Heart left ventricle (tissue), 16 donors: ENCODE data around the gene RBM18. TPM values are rescaled to one million over a fixed set of nuclear protein-coding genes. Genes with fewer than 3 reads are reported as not detected.

Experiments used
- ATAC-seq, 4 donors: fragments of 200-7000 bp; cut with Tn5 transposase; one replicate each; pipeline ENCODE4 v1.9.1; 2020 to 2022; ENCODE audit warnings: moderate library complexity in 4 of 4, mild to moderate bottlenecking in 3 of 4, moderate number of reproducible peaks in 1 of 4
- DNase-seq, 5 donors: peaks; one replicate each; pipeline ENCODE4 v3.0.0-alpha.2; 2020
- H3K27ac ChIP-seq, 12 donors: fragments of 200-600 bp; sonication (generic) in 4 of 12; one replicate each; pipeline versions ENCODE4 v1.5.0 to v1.8.0; 2016 to 2022; ENCODE audit warnings: mild to moderate bottlenecking in 2 of 12
- H3K27me3 ChIP-seq, 9 donors: fragments of 200-600 bp; sonication (generic) in 2 of 9; one replicate each; pipeline versions ENCODE4 v1.5.1 to v1.8.0; 2016 to 2022; ENCODE audit warnings: mild to moderate bottlenecking in 3 of 9
- H3K36me3 ChIP-seq, 9 donors: fragments of 200-600 bp; sonication (generic) in 2 of 9; one replicate each; pipeline versions ENCODE4 v1.5.0 to v1.8.0; 2018 to 2022; ENCODE audit warnings: mild to moderate bottlenecking in 2 of 9
- H3K4me1 ChIP-seq, 12 donors: fragments of 200-600 bp; sonication (generic) in 4 of 12; one replicate each; pipeline versions ENCODE4 v1.5.0 to v1.8.0; 2016 to 2022; ENCODE audit warnings: mild to moderate bottlenecking in 3 of 12
- H3K4me3 ChIP-seq, 12 donors: fragments of 200-600 bp; sonication (generic) in 4 of 12; one replicate each; pipeline versions ENCODE4 v1.5.0 to v1.8.0; 2017 to 2022; ENCODE audit warnings: mild to moderate bottlenecking in 9 of 12, moderate library complexity in 4 of 12
- H3K9me3 ChIP-seq, 12 donors: fragments of 200-600 bp; sonication (generic) in 4 of 12; one replicate each; pipeline versions ENCODE4 v1.5.0 to v1.8.0; 2016 to 2022; ENCODE audit warnings: mild to moderate bottlenecking in 1 of 12
- POLR2A ChIP-seq, 2 donors: fragments of 450-650 bp; IDR thresholded peaks; one replicate each; pipeline ENCODE4 v1.6.1; 2017; ENCODE audit warnings: antibody characterized with exemption in 2 of 2, mild to moderate bottlenecking in 2 of 2, moderate library complexity in 2 of 2
- WGBS, 4 donors: extraction: QIAGEN DNeasy Blood & Tissue Kit in 2 of 4; methylation state at CpG; one replicate each; pipeline versions ENCODE4 v1.1.5 to v1.1.7; 2013 to 2018; 5-methylcytosine and 5-hydroxymethylcytosine counted together
- intact Hi-C, 10 donors: fragments of 100-400 bp; cut with DNase I; formaldehyde crosslinking; loops; one replicate each; pipeline versions ENCODE4 v1.11.1 to v1.14.2; 2022
- polyA plus RNA-seq, 2 donors: library from polyadenylated mRNA; stranded (reverse); fragments of 200-250 nt; gene quantifications; one replicate each; pipeline ENCODE4 v1.2.3, GENCODE V29; 2013
- total RNA-seq, 9 donors: library from RNA; depleted of rRNA in 2 of 9; stranded (reverse); fragments of >200 nt in 2 of 9; fragmentation: NEBNext Ultra II Directional in 3 of 9; extraction: Animal tissue kit (Norgen Biotek cat#: 25700) in 3 of 9; gene quantifications; one replicate each; pipeline versions ENCODE4 v1.1.0 to v1.2.4, GENCODE V29; 2016 to 2023
- TF ChIP-seq, protein P1 (sequence below), 12 donors: fragments of 200-600 bp; sonication (generic) in 4 of 12; IDR thresholded peaks; one replicate each; pipeline versions ENCODE4 v1.5.0 to v1.8.0; 2018 to 2022; ENCODE audit warnings: antibody characterized with exemption in 12 of 12, mild to moderate bottlenecking in 5 of 12
- donor health status: ischemic (EF 13 %, LVEDD 7.1; RV severe dilation, severe dysfunction).
- donor health status: healthy with polysubstance abuse.
- donor health status: DM: no; HTN: yes; CAD: no.
- donor health status: DM: no; HTN: no; CAD: no.
- donor health status: ischemic (EF 25% LVEDD 6.9; RV normal size, moderate dysfunction).
- donor health status: ischemic (EF 25% LVEDD 5.7; RV mildly dilated, moderate dysfunction).
- donor health status: healthy.
- donor health status: DM: yes; HTN: yes; CAD: no.
- donor health status: ischemic (EF 35%, LVEDD 5.7; RV mildly dilated, moderate dysfunction).
- donor health status: nonischemic (EF 11% LVEDD 7.7; RV severe dilation, severe dysfunction).
- donor health status: DM: yes; HTN: yes; CAD: no.
- donor health status: PGD.
- donor health status: ischemic (EF 29% LVEDD 5.4; RV normal size, mild dysfunction).
- donor health status: nonischemic (EF 23%, LVEDD 6.1; RV moderate dilation, normal function).

The RBM18 gene
- total and polyA plus RNA-seq, 11 donors, result 7.9 to 49.0 (median 36.1) TPM

DNA sequence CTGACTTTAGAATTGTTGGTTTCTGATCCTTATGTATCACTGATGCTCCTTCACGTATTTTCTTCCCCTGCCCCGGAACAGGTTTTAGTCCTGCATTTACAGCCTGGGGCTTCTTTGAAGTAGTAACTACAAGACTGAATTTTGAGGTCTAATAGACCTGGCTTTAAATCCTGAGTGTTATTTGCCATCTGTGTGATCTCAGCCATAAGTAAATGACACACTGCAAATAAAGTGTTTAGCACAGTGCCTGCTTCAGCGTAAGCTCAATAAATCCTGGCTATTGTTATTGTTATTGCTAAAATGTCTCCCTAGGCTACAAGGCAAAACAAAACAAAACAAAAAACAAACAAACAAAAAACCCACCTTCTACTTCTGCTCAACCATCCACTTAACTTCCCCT lies 20.3 kb downstream of the RBM18 start:
- 88 to 92% (median 91%) methylated on average over 3 of the region's 3 CpGs for WGBS, 4 donors
- intact Hi-C loops, result no loop called here

DNA sequence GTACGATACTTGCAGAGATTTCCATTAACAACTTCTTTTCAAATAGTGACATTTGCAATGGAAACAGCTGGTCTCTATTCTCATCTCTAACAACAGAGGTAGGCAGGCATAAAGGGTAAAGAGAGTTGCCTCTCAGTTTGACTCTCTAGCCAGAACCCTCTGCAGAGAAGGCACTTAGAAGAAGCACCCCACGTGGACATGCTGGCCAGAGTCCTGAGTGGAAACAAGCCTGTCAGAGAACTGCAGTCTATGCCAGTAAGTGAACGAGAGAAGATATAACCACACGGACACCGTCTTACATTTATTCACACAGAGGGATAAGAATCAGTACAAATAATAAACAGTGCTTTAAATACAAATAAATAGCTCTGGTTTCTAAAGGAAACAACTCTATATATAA lies 24.9 kb downstream of the RBM18 start:
- Histone ChIP-seq H3K36me3 (peaks cover 0 to 68% (median 64%) of the 10 kb centered on the region in 9 donors), H3K27ac (no peak overlapping the region), H3K4me1 (peaks cover 0 to 8% (median 0%) of the 10 kb centered on the region in 12 donors), H3K9me3 (no peaks in the 10 kb centered on the region), H3K27me3 (no peaks in the 10 kb centered on the region), H3K4me3 (no peak overlapping the region)
- ATAC-seq (peak; percentile 85 to 98 (median 94)), DNase-seq (peak in 2 of 5 donors; percentile 62 to 68)
- intact Hi-C loops, result no loop called here
- WGBS, 4 donors, result 55 to 64% (median 60%) methylated on average over 5 of the region's 5 CpGs
- no peak for TF ChIP-seq POLR2A (IDR thresholded peaks at IDR 0.05)
- TF ChIP-seq, protein P1, sequence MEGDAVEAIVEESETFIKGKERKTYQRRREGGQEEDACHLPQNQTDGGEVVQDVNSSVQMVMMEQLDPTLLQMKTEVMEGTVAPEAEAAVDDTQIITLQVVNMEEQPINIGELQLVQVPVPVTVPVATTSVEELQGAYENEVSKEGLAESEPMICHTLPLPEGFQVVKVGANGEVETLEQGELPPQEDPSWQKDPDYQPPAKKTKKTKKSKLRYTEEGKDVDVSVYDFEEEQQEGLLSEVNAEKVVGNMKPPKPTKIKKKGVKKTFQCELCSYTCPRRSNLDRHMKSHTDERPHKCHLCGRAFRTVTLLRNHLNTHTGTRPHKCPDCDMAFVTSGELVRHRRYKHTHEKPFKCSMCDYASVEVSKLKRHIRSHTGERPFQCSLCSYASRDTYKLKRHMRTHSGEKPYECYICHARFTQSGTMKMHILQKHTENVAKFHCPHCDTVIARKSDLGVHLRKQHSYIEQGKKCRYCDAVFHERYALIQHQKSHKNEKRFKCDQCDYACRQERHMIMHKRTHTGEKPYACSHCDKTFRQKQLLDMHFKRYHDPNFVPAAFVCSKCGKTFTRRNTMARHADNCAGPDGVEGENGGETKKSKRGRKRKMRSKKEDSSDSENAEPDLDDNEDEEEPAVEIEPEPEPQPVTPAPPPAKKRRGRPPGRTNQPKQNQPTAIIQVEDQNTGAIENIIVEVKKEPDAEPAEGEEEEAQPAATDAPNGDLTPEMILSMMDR (IDR thresholded peaks at IDR 0.05), result no peak

More for the DNA sequence above, 20.3 kb downstream of the RBM18 start:
- no peak for TF ChIP-seq POLR2A (IDR thresholded peaks at IDR 0.05)
- TF ChIP-seq, protein P1 (IDR thresholded peaks at IDR 0.05), result no peak
- Histone ChIP-seq H3K27ac (no peak overlapping the region), H3K36me3 (peaks cover 0 to 100% (median 91%) of the 10 kb centered on the region in 9 donors), H3K4me3 (no peak overlapping the region), H3K9me3 (no peaks in the 10 kb centered on the region), H3K4me1 (peaks cover 0 to 14% (median under 1%) of the 10 kb centered on the region in 12 donors), H3K27me3 (no peaks in the 10 kb centered on the region)
- DNase-seq, result no peak
- ATAC-seq, result no peak

DNA sequence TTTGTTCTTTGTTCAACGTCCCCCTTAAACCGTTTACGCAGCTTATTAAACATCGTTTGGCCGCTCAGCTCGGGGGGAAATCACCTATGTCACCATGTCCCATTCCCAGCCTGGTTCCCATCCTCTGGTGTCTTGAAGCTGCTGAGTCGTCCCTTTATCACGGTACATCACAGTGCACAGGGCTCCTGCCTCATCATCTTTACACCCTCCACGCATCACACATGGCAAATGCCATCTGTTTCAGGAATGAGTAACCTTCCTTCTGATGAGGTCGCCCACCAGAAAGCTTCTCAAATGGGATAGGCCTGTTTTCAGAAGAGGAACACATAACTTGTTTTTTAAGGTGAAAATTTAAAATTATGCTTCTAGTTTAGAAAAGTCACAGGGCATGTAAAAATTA lies 28.0 kb downstream of the RBM18 start:
- Histone ChIP-seq H3K36me3 (peaks cover 0 to 38% (median 33%) of the 10 kb centered on the region in 9 donors), H3K4me3 (no peak overlapping the region), H3K27me3 (peaks cover 0 to 12% (median 0%) of the 10 kb centered on the region in 9 donors), H3K27ac (no peak overlapping the region), H3K9me3 (no peaks in the 10 kb centered on the region), H3K4me1 (peaks cover 0 to 8% (median 0%) of the 10 kb centered on the region in 12 donors)
- 83 to 88% (median 85%) methylated on average over 10 of the region's 10 CpGs for WGBS, 4 donors
- TF ChIP-seq, protein P1 (IDR thresholded peaks at IDR 0.05), result no peak
- no peak for TF ChIP-seq POLR2A (IDR thresholded peaks at IDR 0.05)
- ATAC-seq (no peak), DNase-seq (no peak)
- intact Hi-C loops, result no loop called here

DNA sequence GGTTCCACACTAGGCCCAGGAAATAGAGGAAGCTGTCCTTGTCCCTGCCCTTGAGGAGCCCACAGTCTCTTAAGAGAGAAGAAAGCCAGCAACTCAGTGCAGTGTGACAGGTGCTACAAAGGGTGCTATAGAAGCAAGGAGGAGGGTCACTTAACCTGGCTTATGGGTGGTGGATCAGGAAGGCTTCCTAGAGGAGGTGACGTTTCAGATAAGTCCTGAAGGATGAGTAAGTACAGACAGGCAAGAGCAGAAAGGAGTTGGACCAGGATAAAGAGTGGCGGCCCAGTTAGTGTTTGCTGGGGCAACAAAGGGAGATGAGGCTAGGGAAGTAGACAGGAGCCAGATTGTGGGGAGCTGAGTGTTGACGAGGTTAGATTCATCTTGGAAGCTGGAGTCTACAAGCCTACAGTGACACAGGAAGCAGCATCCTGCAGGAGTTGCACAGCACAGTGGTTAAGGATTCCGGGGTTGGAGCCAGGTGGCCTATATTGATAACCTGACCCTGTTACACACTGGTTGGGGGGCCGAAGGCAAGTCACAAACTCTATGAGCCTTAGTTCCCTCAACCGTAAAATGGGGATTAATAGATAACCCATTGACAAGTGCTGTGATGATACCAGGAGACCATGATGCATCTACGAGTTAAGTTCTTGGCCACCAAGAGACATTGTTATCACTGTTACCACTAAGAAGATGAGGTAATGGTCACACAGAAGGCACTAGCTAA lies 30.5 kb downstream of the RBM18 start:
- no peak for TF ChIP-seq POLR2A (IDR thresholded peaks at IDR 0.05)
- TF ChIP-seq, protein P1 (IDR thresholded peaks at IDR 0.05), result no peak
- Histone ChIP-seq H3K4me3 (no peak overlapping the region), H3K27ac (no peak overlapping the region), H3K27me3 (peaks cover 0 to 37% (median 22%) of the 10 kb centered on the region in 9 donors), H3K36me3 (peaks cover 0 to 13% (median 8%) of the 10 kb centered on the region in 9 donors), H3K9me3 (no peaks in the 10 kb centered on the region), H3K4me1 (no peaks in the 10 kb centered on the region)
- WGBS, 4 donors, result 83 to 86% (median 86%) methylated on average over 7 of the region's 7 CpGs
- DNase-seq (no peak), ATAC-seq (no peak)
- intact Hi-C loops, result no loop called here
